Activated B cell treated with CpG ODN at 0.5 μM for 24 hours (primary cell): ENCODE data around the gene WBP4. TPM values are rescaled to one million over a fixed set of nuclear protein-coding genes. Genes with fewer than 3 reads are reported as not detected.
A peak's percentile ranks its signal among the peaks of the same experiment; 100 is the strongest.
"Not testable (repeated sequence)": the region's sequence is repeated elsewhere in the genome, so short reads cannot be mapped to it uniquely, and the experiment has no call there.

ENCODE experiments used
- ATAC-seq: fragments of 200-7000 bp; cut with Tn5 transposase; one replicate; pipeline ENCODE4 v1.10.0; 2021; ENCODE audit warnings: low read depth, mild to moderate bottlenecking, moderate library complexity
- CTCF ChIA-PET: fragments of 350-600 bp; sonication (Branson Sonifier 250); formaldehyde crosslinking; loops from one replicate; lab custom pipeline; 2021; ENCODE audit warnings: antibody characterized with exemption; lab: Charles Lee
- POLR2A ChIA-PET: fragments of 350-600 bp; sonication (Branson Sonifier 250); formaldehyde crosslinking; loops from one replicate; lab custom pipeline; 2021; ENCODE audit warnings: antibody characterized with exemption; lab: Charles Lee
- DNase-seq: peaks from one replicate; pipeline ENCODE4 v3.0.0; 2022
- H3K27ac Mint-ChIP-seq: one replicate; pipeline ENCODE4 v1.8.0; 2020; ENCODE audit warnings: mixed read lengths
- H3K27me3 Mint-ChIP-seq: one replicate; pipeline ENCODE4 v1.8.0; 2021; ENCODE audit warnings: mixed read lengths
- H3K36me3 Mint-ChIP-seq: one replicate; pipeline ENCODE4 v1.8.0; 2021; ENCODE audit warnings: low read depth, mixed read lengths
- H3K4me1 Mint-ChIP-seq: one replicate; pipeline ENCODE4 v1.8.0; 2021; ENCODE audit warnings: mixed read lengths
- H3K4me3 Mint-ChIP-seq: one replicate; pipeline ENCODE4 v1.8.0; 2020; ENCODE audit warnings: mild to moderate bottlenecking, mixed read lengths
- H3K9me3 Mint-ChIP-seq: one replicate; pipeline ENCODE4 v1.8.0; 2020; ENCODE audit warnings: mixed read lengths
- intact Hi-C: fragments of 100-400 bp; cut with micrococcal nuclease; formaldehyde crosslinking; loops from one replicate; pipeline ENCODE4 v1.15.1; 2024
- total RNA-seq: library from RNA; stranded (reverse); gene quantifications from 2 replicates; pipeline ENCODE4 v1.2.3, GENCODE V29; 2022
- TF ChIP-seq, protein P1 (sequence below): fragments of 200-600 bp; IDR thresholded peaks from one replicate; pipeline ENCODE4 v1.8.0; 2022; ENCODE audit warnings: antibody characterized with exemption, mild to moderate bottlenecking

Gene WBP4
- total RNA-seq, 1 donor from 2014 or later: 8.6 TPM

DNA sequence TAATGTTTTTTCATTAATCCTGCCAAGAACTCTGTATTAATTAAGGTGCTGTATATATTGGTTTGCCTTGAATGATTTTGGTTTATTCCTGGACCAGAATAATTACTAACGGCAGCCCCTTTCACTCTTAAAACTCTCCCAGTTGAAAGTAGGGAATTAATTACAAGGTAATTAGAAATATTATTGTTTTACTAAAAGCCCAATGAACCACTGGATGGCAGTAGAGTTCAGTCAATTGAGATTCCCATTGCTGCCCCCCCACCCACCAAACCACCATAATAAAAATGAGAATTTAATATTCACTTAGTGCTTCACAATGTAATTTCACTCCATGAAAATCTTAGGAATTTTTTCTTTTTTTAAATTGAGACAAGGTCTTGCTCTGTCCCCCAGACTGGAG lies 13.7 kb downstream of the WBP4 start:
- CTCF ChIA-PET: interaction anchor here (0.7 to 2.3 kb wide), 5 partner anchors 61 to 152 kb away, joined by 3 to 33 read pairs (median 4); no protein-coding TSS in a partner anchor

DNA sequence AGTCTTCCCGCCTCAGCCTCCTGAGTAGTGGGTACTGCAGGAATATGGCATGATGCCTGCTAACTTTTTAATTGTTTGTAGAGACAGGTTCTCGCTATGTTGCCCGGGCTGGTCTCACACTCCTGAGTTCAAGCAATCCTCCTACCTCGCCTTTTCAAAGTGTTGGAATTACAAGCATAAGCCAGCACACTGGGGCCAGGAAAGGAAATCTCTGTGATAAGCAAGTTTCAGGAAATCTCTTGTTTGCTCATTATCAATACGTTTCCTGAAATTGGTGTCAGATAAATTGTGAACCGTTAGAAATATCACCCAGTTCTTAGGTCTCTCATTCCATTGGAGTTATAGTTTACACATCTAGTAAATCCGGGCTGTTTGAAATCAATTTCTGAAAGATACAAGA lies 14.2 kb downstream of the WBP4 start:
- DNase-seq (no peak), ATAC-seq (no peak)
- Mint-ChIP-seq H3K27me3 (no peaks in the 10 kb centered on the region), H3K36me3 (peaks cover 69% of the 10 kb centered on the region), H3K4me1 (no peaks in the 10 kb centered on the region), H3K27ac (no peak overlapping the region), H3K9me3 (no peaks in the 10 kb centered on the region), H3K4me3 (no peak overlapping the region)
- TF ChIP-seq, protein P1, sequence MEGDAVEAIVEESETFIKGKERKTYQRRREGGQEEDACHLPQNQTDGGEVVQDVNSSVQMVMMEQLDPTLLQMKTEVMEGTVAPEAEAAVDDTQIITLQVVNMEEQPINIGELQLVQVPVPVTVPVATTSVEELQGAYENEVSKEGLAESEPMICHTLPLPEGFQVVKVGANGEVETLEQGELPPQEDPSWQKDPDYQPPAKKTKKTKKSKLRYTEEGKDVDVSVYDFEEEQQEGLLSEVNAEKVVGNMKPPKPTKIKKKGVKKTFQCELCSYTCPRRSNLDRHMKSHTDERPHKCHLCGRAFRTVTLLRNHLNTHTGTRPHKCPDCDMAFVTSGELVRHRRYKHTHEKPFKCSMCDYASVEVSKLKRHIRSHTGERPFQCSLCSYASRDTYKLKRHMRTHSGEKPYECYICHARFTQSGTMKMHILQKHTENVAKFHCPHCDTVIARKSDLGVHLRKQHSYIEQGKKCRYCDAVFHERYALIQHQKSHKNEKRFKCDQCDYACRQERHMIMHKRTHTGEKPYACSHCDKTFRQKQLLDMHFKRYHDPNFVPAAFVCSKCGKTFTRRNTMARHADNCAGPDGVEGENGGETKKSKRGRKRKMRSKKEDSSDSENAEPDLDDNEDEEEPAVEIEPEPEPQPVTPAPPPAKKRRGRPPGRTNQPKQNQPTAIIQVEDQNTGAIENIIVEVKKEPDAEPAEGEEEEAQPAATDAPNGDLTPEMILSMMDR: no peak
- ChIA-PET POLR2A (no interaction called here), CTCF (interaction anchor here (1.2 kb wide), 1 partner anchor 146 kb away, joined by 3 read pairs; no protein-coding TSS in a partner anchor)
- intact Hi-C loops: loop anchor here (1.0 to 5.0 kb wide), 5 partner anchors 57 to 1035 kb away; partner anchors contain the start of gene KBTBD6

More for the DNA sequence above, 13.7 kb downstream of the WBP4 start:
- intact Hi-C loops: loop anchor here (1.0 to 5.0 kb wide), 5 partner anchors 57 to 1035 kb away; partner anchors contain the start of gene KBTBD6
- TF ChIP-seq, protein P1: no peak
- H3K9me3 Mint-ChIP-seq: no peaks in the 10 kb centered on the region
- POLR2A ChIA-PET: no interaction called here
- no peaks in the 10 kb centered on the region for H3K4me1 Mint-ChIP-seq
- H3K27me3 Mint-ChIP-seq: no peaks in the 10 kb centered on the region
- DNase-seq: no peak
- H3K36me3 Mint-ChIP-seq: peaks cover 69% of the 10 kb centered on the region
- ATAC-seq: peak; percentile 58
- no peak overlapping the region for H3K27ac Mint-ChIP-seq
- H3K4me3 Mint-ChIP-seq: no peak overlapping the region

DNA sequence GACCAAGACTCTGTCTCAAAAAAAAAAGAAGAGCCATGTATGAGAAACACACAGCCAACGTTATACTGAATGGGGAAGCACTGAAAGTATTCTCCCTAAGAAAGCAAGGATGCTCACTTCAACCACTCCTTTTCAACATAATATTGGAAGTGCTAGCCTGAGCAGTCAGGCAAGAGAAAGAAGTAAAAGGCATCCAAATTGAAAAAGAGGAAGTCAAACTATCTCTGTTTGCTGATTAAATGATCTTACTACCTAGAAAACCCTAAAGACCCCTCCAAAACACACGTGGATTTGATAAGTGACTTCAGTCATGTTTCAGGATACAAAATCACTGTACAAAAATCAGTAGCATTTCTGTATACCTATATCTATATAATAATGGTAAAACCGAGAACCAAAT lies 16.2 kb downstream of the WBP4 start:
- Mint-ChIP-seq H3K27me3 (no peaks in the 10 kb centered on the region), H3K36me3 (peaks cover 61% of the 10 kb centered on the region), H3K4me3 (no peak overlapping the region), H3K4me1 (no peaks in the 10 kb centered on the region), H3K9me3 (no peaks in the 10 kb centered on the region), H3K27ac (no peak overlapping the region)
- CTCF ChIA-PET: interaction anchor here (1.2 kb wide), 1 partner anchor 145 kb away, joined by 4 read pairs; no protein-coding TSS in a partner anchor
- intact Hi-C loops: loop anchor here (5.0 kb wide), 1 partner anchor 55 kb away; the partner anchor contains the start of gene KBTBD6
- DNase-seq: no peak
- no peak for ATAC-seq
- TF ChIP-seq, protein P1: no peak
- POLR2A ChIA-PET: no interaction called here

DNA sequence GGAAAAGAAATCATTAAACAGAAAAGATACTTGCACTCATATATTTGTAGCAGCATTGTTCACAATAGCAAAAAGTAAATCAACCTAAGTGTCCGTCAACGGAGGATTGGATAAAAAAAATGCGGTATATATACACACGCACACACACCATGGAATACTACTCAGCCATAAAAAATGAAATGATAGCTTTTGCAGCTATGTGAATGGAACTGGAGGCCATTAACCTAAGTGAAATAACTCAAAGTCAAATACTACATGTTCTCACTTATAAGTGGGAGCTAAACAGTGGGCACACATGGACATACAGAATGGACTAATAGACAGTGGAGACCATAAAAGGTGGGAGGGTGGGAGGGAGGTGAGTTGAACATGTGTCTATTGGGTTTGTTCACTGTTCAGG lies 18.4 kb downstream of the WBP4 start:
- intact Hi-C loops: loop anchor here (1.0 to 5.0 kb wide), 2 partner anchors 45 to 53 kb away; partner anchors contain the start of gene KBTBD6
- H3K4me3 Mint-ChIP-seq: no peak overlapping the region
- H3K27ac Mint-ChIP-seq: no peak overlapping the region
- ChIA-PET CTCF (interaction anchor here (1.6 kb wide), 1 partner anchor 143 kb away, joined by 3 read pairs; no protein-coding TSS in a partner anchor), POLR2A (no interaction called here)
- DNase-seq (no peak), ATAC-seq (no peak)
- no peaks in the 10 kb centered on the region for H3K4me1 Mint-ChIP-seq
- peaks cover 55% of the 10 kb centered on the region for H3K36me3 Mint-ChIP-seq
- H3K27me3 Mint-ChIP-seq: no peaks in the 10 kb centered on the region
- no peaks in the 10 kb centered on the region for H3K9me3 Mint-ChIP-seq
- TF ChIP-seq, protein P1: no peak

DNA sequence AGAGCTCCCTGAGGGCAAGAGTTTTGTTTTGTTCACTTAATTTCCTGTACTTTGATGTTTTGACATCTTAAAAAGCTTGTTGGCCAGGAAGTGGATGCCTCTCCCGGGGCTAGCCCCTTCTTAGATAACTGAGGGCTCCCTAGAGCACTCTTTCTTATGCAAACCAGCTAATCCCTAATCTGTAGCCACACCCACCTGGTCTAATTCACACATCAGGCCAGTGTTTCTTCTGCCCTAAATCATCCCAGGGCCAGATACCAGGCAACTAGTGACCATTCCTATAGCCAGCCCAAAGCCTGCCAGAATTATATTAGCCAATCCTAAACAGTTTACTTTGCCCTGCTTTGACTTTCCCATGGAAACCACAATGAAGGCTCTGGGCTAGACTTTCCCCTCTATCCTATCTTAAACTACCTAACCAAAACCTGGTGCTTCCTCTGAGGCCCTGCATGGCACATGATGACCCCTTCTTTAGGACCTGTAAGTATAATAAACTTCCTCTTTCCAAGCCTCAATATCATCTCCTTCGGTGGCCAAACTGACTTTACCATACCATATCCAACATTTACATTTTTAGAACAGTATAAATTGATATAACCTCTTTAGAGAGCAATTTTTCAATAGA lies 24.8 kb downstream of the WBP4 start:
- H3K27me3 Mint-ChIP-seq: no peaks in the 10 kb centered on the region
- no peak overlapping the region for H3K27ac Mint-ChIP-seq
- no peaks in the 10 kb centered on the region for H3K9me3 Mint-ChIP-seq
- intact Hi-C loops: no loop called here
- TF ChIP-seq, protein P1: no peak
- DNase-seq (no peak), ATAC-seq (peak; percentile 25)
- peaks cover 10% of the 10 kb centered on the region for H3K4me1 Mint-ChIP-seq
- peaks cover 13% of the 10 kb centered on the region for H3K36me3 Mint-ChIP-seq
- ChIA-PET POLR2A (no interaction called here), CTCF (interaction anchor here (1.3 to 1.4 kb wide), 2 partner anchors 12 to 136 kb away, joined by 3 read pairs; no protein-coding TSS in a partner anchor)
- no peak overlapping the region for H3K4me3 Mint-ChIP-seq

DNA sequence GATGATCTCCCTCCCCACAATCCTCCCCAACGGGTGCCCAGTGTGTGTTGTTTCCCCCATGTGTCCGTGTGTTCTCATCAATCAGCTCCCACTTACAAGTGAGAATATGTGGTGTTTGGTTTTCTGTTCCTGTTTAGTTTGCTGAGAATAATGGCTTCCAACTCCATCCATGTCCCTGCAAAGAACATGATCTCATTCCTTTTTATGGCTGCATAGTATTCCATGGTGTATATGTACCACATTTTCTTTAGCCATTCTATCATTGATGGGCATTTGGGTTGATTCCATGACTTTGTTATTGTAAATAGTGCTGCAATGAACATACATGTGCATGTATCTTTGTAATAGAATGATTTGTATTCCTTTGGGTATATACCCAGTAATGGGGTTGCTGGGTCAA lies 34.4 kb downstream of the WBP4 start:
- intact Hi-C loops, DNase-seq, H3K4me1 Mint-ChIP-seq, POLR2A ChIA-PET, ATAC-seq, CTCF ChIA-PET, H3K4me3 Mint-ChIP-seq, H3K27me3 Mint-ChIP-seq, H3K36me3 Mint-ChIP-seq, H3K9me3 Mint-ChIP-seq, H3K27ac Mint-ChIP-seq: not testable (repeated sequence)
